Measurements from ENCODE around the gene STXBP5.

STXBP5 gene

GRCh38 chr6:147204060-147204785 lies at the start of gene STXBP5:
Gene STXBP5 (plus strand): TSS chr6:147204417. CDS start chr6:147204533, 116 bp downstream.
- DNase-seq = peak; percentile 21 to 27

- no peak for DNase-seq
These were observed 49.8 kb upstream of the STXBP5 start for GRCh38 chr6:147154454-147154853.

GRCh38 chr6:147156218-147156617 lies 48.0 kb upstream of the STXBP5 start:
- no peak for DNase-seq

GRCh38 chr6:147156799-147157382 lies 47.3 kb upstream of the STXBP5 start:
- no peak for DNase-seq

- no peak for DNase-seq
These were observed 46.3 kb upstream of the STXBP5 start for GRCh38 chr6:147157930-147158329.

- DNase-seq = no peak
These were observed 45.3 kb upstream of the STXBP5 start for GRCh38 chr6:147158881-147159280.

- DNase-seq = no peak
These were observed 44.5 kb upstream of the STXBP5 start for GRCh38 chr6:147159536-147160374.

- no peak for DNase-seq
These were observed 43.6 kb upstream of the STXBP5 start for GRCh38 chr6:147160593-147160992.

GRCh38 chr6:147161253-147161973 lies 42.8 kb upstream of the STXBP5 start:
- DNase-seq = no peak

GRCh38 chr6:147161974-147162495 lies 42.2 kb upstream of the STXBP5 start:
- DNase-seq = no peak

- no peak for DNase-seq
These were observed 39.5 kb upstream of the STXBP5 start for GRCh38 chr6:147164761-147165160.

GRCh38 chr6:147166360-147166944 lies 37.8 kb upstream of the STXBP5 start:
- no peak for DNase-seq

GRCh38 chr6:147166992-147167391 lies 37.2 kb upstream of the STXBP5 start:
- DNase-seq = no peak

- no peak for DNase-seq
These were observed 36.4 kb upstream of the STXBP5 start for GRCh38 chr6:147167576-147168461.

- DNase-seq = no peak
These were observed 34.7 kb upstream of the STXBP5 start for GRCh38 chr6:147169529-147169928.

- no peak for DNase-seq
These were observed 33.9 kb upstream of the STXBP5 start for GRCh38 chr6:147170269-147170668.

GRCh38 chr6:147173140-147173539 lies 31.1 kb upstream of the STXBP5 start:
- no peak for DNase-seq

GRCh38 chr6:147173675-147174308 lies 30.4 kb upstream of the STXBP5 start:
- no peak for DNase-seq

- DNase-seq = no peak
These were observed 27.4 kb upstream of the STXBP5 start for GRCh38 chr6:147176795-147177194.

GRCh38 chr6:147177286-147177685 lies 26.9 kb upstream of the STXBP5 start:
- no peak for DNase-seq

- no peak for DNase-seq
These were observed 25.9 kb upstream of the STXBP5 start for GRCh38 chr6:147178355-147178754.

Measured in stimulated activated CD4-positive, alpha-beta T cell treated with anti-CD3 and anti-CD28 coated beads, Interleukin-2, amount 100 ng/mL, for 48 hours (primary cell).